Activated naive CD8-positive, alpha-beta T cell (primary cell): ENCODE results near the gene GAREM1.

Source experiments
- H3K27ac Mint-ChIP-seq: one replicate; pipeline ENCODE4 v1.8.0; 2021; ENCODE audit warnings: mixed read lengths
- H3K27me3 Mint-ChIP-seq: one replicate; pipeline ENCODE4 v1.8.0; 2021; ENCODE audit warnings: mixed read lengths
- H3K36me3 Mint-ChIP-seq: one replicate; pipeline ENCODE4 v1.8.0; 2021; ENCODE audit warnings: mixed read lengths
- H3K4me1 Mint-ChIP-seq: one replicate; pipeline ENCODE4 v1.8.0; 2021; ENCODE audit warnings: low read depth, mixed read lengths
- H3K4me3 Mint-ChIP-seq: one replicate; pipeline ENCODE4 v1.8.0; 2021; ENCODE audit warnings: mild to moderate bottlenecking, mixed read lengths
- H3K9me3 Mint-ChIP-seq: one replicate; pipeline ENCODE4 v1.8.0; 2021; ENCODE audit warnings: low read depth, mixed read lengths

GAREM1 gene

GRCh38 chr18:32275221-32275620 is 195.5 kb downstream of the GAREM1 start:
- Mint-ChIP-seq H3K27me3 (peaks cover 13% of the 10 kb centered on the region), H3K4me1 (no peaks in the 10 kb centered on the region), H3K36me3 (no peaks in the 10 kb centered on the region), H3K27ac (no peak overlapping the region), H3K4me3 (no peak overlapping the region), H3K9me3 (no peaks in the 10 kb centered on the region)

- Mint-ChIP-seq H3K9me3 (no peaks in the 10 kb centered on the region), H3K4me3 (no peak overlapping the region), H3K27me3 (peaks cover 13% of the 10 kb centered on the region), H3K27ac (no peak overlapping the region), H3K36me3 (no peaks in the 10 kb centered on the region), H3K4me1 (no peaks in the 10 kb centered on the region)
These were observed 196.4 kb downstream of the GAREM1 start for GRCh38 chr18:32274307-32274706.

DNA sequence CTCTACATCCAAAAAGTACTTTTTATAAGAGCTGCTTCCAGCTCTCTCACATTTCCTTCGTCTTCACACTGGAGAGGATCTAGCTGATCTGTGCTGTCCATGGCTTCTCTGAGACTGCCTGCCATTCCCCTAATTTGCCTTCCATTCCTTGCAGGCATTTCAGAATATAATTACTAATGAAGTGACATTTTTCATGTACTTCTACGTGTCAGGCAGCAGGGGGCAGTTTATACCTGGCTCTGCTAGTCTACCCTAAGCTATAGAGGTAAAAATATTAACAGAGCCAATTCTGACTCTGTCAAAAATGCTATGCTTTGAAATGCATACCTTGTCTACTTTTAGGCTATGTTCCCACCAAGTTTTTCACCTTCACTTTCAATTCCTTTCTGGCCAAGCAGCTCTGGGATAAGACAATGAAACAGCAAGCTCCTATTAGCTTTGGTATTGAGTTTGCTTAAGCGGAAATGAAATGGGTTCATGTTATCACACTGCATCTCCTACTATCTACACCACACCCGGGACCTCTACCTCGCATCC is 198.9 kb downstream of the GAREM1 start:
- H3K9me3 Mint-ChIP-seq = no peaks in the 10 kb centered on the region
- H3K4me3 Mint-ChIP-seq = no peak overlapping the region
- no peaks in the 10 kb centered on the region for H3K4me1 Mint-ChIP-seq
- peaks cover 11% of the 10 kb centered on the region for H3K27me3 Mint-ChIP-seq
- no peak overlapping the region for H3K27ac Mint-ChIP-seq
- H3K36me3 Mint-ChIP-seq = no peaks in the 10 kb centered on the region

DNA sequence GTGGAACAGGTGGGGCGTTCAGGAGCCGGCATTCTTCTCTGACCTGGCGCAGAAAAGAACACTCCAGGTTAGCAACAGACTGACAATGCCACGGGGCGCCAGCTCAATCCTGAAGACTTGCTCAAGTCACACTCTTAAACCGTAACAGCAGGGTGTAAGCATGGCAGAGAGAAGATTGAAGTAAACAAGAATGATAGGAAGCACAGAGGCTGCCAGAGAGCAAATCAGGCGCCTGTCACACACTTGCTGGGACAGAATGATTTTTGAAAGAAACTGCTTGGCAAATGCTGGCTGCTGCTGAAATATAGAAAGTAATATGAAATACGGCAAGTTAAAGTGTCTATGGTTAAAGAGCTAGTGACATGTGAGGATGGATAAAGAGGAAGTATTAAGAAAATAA is 200.3 kb downstream of the GAREM1 start:
- H3K9me3 Mint-ChIP-seq = no peaks in the 10 kb centered on the region
- H3K36me3 Mint-ChIP-seq = no peaks in the 10 kb centered on the region
- no peaks in the 10 kb centered on the region for H3K4me1 Mint-ChIP-seq
- H3K27ac Mint-ChIP-seq = no peak overlapping the region
- H3K27me3 Mint-ChIP-seq = peaks cover 7% of the 10 kb centered on the region
- H3K4me3 Mint-ChIP-seq = no peak overlapping the region

DNA sequence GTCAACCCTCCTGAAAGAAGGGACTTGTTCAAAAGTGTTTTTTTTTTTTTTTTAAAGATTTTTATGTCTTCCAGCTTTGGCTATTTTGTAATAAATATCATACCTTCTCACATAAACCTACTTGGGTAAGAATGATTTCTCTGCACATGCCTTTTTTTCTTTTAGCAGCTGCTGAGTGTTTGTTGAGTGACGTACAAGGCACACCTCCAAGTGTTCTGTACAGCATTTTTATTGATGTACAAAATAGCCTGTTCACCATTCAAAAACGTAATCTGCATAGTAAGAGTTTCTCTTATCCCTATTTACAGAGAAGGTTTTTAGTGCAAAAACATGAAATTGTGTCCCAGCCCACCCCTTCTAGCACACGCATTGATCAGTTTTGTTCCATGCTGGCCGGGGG is 203.2 kb downstream of the GAREM1 start:
- Mint-ChIP-seq H3K9me3 (no peaks in the 10 kb centered on the region), H3K27me3 (peaks cover 12% of the 10 kb centered on the region), H3K4me3 (no peak overlapping the region), H3K27ac (no peak overlapping the region), H3K36me3 (no peaks in the 10 kb centered on the region), H3K4me1 (no peaks in the 10 kb centered on the region)

- Mint-ChIP-seq H3K9me3 (no peaks in the 10 kb centered on the region), H3K36me3 (no peaks in the 10 kb centered on the region), H3K4me1 (no peaks in the 10 kb centered on the region)
These were observed 206.3 kb downstream of the GAREM1 start for GRCh38 chr18:32264401-32264800.

DNA sequence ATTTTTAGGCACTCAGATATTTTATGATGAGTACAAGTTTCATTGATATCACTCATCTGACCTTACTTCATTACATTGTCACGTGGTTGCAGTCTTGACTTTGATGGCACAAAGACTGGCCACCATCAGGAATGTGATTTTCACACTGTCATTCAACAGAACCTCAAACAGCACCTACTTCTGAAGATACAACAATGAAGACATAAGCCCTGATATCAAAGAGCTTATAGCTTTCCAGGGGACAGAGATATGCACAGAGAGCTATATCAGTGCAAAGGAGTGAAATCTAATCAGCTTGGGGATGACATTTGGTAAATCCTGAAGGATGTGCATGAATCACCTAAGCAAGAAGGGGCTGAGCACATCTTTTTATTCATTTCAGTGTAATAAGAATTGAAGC is 208.6 kb downstream of the GAREM1 start:
- Mint-ChIP-seq H3K9me3 (no peaks in the 10 kb centered on the region), H3K36me3 (no peaks in the 10 kb centered on the region), H3K4me3 (no peak overlapping the region), H3K4me1 (no peaks in the 10 kb centered on the region), H3K27ac (no peak overlapping the region), H3K27me3 (peaks cover 16% of the 10 kb centered on the region)

More at GRCh38 chr18:32264401-32264800, 206.3 kb downstream of the GAREM1 start:
- H3K4me3 Mint-ChIP-seq = no peak overlapping the region
- no peak overlapping the region for H3K27ac Mint-ChIP-seq
- H3K27me3 Mint-ChIP-seq = peaks cover 16% of the 10 kb centered on the region

GRCh38 chr18:32261003-32261402 is 209.7 kb downstream of the GAREM1 start:
- H3K4me1 Mint-ChIP-seq = no peaks in the 10 kb centered on the region
- H3K27ac Mint-ChIP-seq = no peak overlapping the region
- H3K27me3 Mint-ChIP-seq = peaks cover 21% of the 10 kb centered on the region
- no peaks in the 10 kb centered on the region for H3K9me3 Mint-ChIP-seq
- H3K36me3 Mint-ChIP-seq = no peaks in the 10 kb centered on the region
- H3K4me3 Mint-ChIP-seq = no peak overlapping the region

DNA sequence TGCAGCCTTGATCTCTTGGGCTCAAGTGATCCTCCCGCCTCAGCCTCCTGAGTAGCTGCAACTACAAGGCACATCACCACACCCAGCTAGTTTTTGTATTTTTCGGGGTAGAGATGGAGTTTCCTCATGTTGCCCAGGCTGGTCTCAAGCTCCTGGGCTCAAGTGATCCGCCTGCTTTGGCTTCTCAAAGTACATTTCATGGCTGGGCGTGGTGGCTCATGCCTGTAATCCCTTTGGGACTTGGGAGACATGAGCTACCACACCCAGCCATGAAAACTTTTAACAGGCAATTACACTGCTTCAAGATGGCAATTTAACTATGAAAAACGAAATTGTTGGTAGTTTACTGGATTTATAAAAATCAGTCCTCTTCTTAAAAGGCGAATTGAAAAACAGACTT is 211.1 kb downstream of the GAREM1 start:
- Mint-ChIP-seq H3K27ac (no peak overlapping the region), H3K4me1 (no peaks in the 10 kb centered on the region), H3K9me3 (no peaks in the 10 kb centered on the region), H3K36me3 (no peaks in the 10 kb centered on the region), H3K4me3 (no peak overlapping the region), H3K27me3 (peaks cover 15% of the 10 kb centered on the region)

GRCh38 chr18:32258558-32259204 is 212.0 kb downstream of the GAREM1 start:
- Mint-ChIP-seq H3K9me3 (no peaks in the 10 kb centered on the region), H3K27me3 (peaks cover 15% of the 10 kb centered on the region), H3K36me3 (no peaks in the 10 kb centered on the region), H3K4me3 (no peak overlapping the region), H3K27ac (no peak overlapping the region), H3K4me1 (no peaks in the 10 kb centered on the region)

DNA sequence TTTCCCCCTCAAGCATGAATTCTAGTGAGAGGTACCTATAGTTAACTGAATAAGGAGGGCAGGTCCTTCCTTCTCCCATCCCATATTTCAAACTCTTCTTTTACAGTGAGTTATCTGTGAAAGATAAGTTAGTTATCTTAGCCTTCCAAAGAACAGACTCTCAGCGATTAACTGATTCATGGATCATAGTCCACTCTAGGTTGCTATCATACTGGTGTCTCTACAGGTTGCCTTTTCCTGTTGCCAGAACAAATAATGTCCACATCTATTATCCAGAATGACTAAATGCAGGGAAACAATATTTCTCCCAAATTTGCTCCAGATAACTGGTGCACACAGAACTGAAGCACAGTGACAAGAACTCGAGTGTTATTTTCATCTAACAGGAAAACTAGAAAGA is 212.5 kb downstream of the GAREM1 start:
- H3K4me1 Mint-ChIP-seq = no peaks in the 10 kb centered on the region
- H3K9me3 Mint-ChIP-seq = no peaks in the 10 kb centered on the region
- no peak overlapping the region for H3K27ac Mint-ChIP-seq
- H3K27me3 Mint-ChIP-seq = peaks cover 15% of the 10 kb centered on the region
- no peaks in the 10 kb centered on the region for H3K36me3 Mint-ChIP-seq
- no peak overlapping the region for H3K4me3 Mint-ChIP-seq

GRCh38 chr18:32257084-32257785 is 213.4 kb downstream of the GAREM1 start:
- H3K9me3 Mint-ChIP-seq = no peaks in the 10 kb centered on the region
- no peak overlapping the region for H3K27ac Mint-ChIP-seq
- no peak overlapping the region for H3K4me3 Mint-ChIP-seq
- no peaks in the 10 kb centered on the region for H3K36me3 Mint-ChIP-seq
- peaks cover 16% of the 10 kb centered on the region for H3K27me3 Mint-ChIP-seq
- H3K4me1 Mint-ChIP-seq = no peaks in the 10 kb centered on the region

GRCh38 chr18:32255570-32255969 is 215.1 kb downstream of the GAREM1 start:
- H3K27me3 Mint-ChIP-seq = peaks cover 14% of the 10 kb centered on the region
- H3K4me1 Mint-ChIP-seq = no peaks in the 10 kb centered on the region
- H3K9me3 Mint-ChIP-seq = no peaks in the 10 kb centered on the region
- no peak overlapping the region for H3K4me3 Mint-ChIP-seq
- no peak overlapping the region for H3K27ac Mint-ChIP-seq
- no peaks in the 10 kb centered on the region for H3K36me3 Mint-ChIP-seq

- H3K4me1 Mint-ChIP-seq = no peaks in the 10 kb centered on the region
- H3K9me3 Mint-ChIP-seq = no peaks in the 10 kb centered on the region
- H3K27ac Mint-ChIP-seq = no peak overlapping the region
- no peak overlapping the region for H3K4me3 Mint-ChIP-seq
- peaks cover 20% of the 10 kb centered on the region for H3K27me3 Mint-ChIP-seq
- no peaks in the 10 kb centered on the region for H3K36me3 Mint-ChIP-seq
These were observed 218.4 kb downstream of the GAREM1 start for GRCh38 chr18:32252141-32252860.

DNA sequence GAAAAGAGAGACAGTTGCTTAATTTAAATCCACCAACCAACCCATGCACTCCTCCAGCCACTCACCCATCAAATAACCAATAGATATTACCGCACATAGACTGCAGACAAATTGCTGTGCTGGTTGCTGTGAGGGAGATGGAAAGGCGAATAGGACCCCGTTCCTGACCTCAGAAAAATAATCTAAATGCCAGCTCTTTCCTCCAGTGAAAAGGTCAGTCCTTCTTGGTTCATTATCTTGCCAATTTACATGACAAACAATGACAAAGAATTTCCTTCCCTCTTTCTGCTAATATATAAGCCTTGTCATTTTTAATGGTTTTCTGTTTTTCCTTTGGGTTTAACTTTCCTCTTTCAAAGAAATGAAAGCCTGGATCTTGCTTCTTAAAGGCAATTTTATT is 219.2 kb downstream of the GAREM1 start:
- Mint-ChIP-seq H3K27me3 (peaks cover 16% of the 10 kb centered on the region), H3K27ac (no peak overlapping the region), H3K4me3 (no peak overlapping the region), H3K36me3 (no peaks in the 10 kb centered on the region), H3K4me1 (no peaks in the 10 kb centered on the region), H3K9me3 (no peaks in the 10 kb centered on the region)
